Astrocyte of the spinal cord (primary cell): ENCODE measurements around the gene UCMA.

Experiments used
- DNase-seq: peaks from one replicate; pipeline ENCODE4 v3.0.0; 2011; ENCODE audit warnings: low read depth, low spot score
- H3K4me3 ChIP-seq: 2 replicates; pipeline ENCODE4 v1.5.1; 2011; ENCODE audit warnings: low read depth, mild to moderate bottlenecking, low read length, moderate library complexity
- CTCF ChIP-seq: IDR thresholded peaks from 2 replicates; pipeline ENCODE4 v1.5.1; 2012; ENCODE audit warnings: low read depth, mild to moderate bottlenecking, low read length, inconsistent platforms
- in situ Hi-C: cut with HindIII; loops from 2 replicates; pipeline ENCODE4 v1.10.0; 2017; ENCODE audit warnings: low sequenced_read_pairs

UCMA gene

GRCh38 chr10:13184276-13184675 lies 49.9 kb downstream of the UCMA start:
- TF ChIP-seq CTCF = no peak
- H3K4me3 ChIP-seq = no peak overlapping the region
- no peak for DNase-seq
- in situ Hi-C loops = no loop called here

- no peak for DNase-seq
- H3K4me3 ChIP-seq = no peak overlapping the region
- TF ChIP-seq CTCF = no peak
- in situ Hi-C loops = no loop called here
Observed at GRCh38 chr10:13183625-13184024, 50.5 kb downstream of the UCMA start.

GRCh38 chr10:13182424-13182823 lies 51.8 kb downstream of the UCMA start:
- no peak overlapping the region for H3K4me3 ChIP-seq
- TF ChIP-seq CTCF = no peak
- in situ Hi-C loops = no loop called here
- no peak for DNase-seq

GRCh38 chr10:13180788-13181187 lies 53.4 kb downstream of the UCMA start:
- no peak for DNase-seq
- in situ Hi-C loops = no loop called here

GRCh38 chr10:13173616-13174015 lies 60.6 kb downstream of the UCMA start:
- DNase-seq = no peak
- H3K4me3 ChIP-seq = no peak overlapping the region
- TF ChIP-seq CTCF = no peak
- in situ Hi-C loops = no loop called here

More at GRCh38 chr10:13180788-13181187, 53.4 kb downstream of the UCMA start:
- no peak for TF ChIP-seq CTCF
- H3K4me3 ChIP-seq = no peak overlapping the region
